IPS-18c (cell line): ENCODE data around the gene BDP1.
"Not testable (repeated sequence)": the region's sequence is repeated elsewhere in the genome, so short reads cannot be mapped to it uniquely, and the experiment has no call there.

ENCODE experiments used
- H3K4me3 ChIP-seq: 2 replicates; pipeline ENCODE4 v1.7.0; 2013; ENCODE audit warnings: low read depth, mild to moderate bottlenecking, low read length, moderate library complexity; ENCODE audit not compliant: insufficient read depth
- H3K9me3 ChIP-seq: one replicate; pipeline ENCODE4 v1.6.1; 2013; ENCODE audit warnings: mild to moderate bottlenecking, low read length, moderate library complexity; ENCODE audit not compliant: control insufficient read depth, insufficient read depth

BDP1 gene

DNA sequence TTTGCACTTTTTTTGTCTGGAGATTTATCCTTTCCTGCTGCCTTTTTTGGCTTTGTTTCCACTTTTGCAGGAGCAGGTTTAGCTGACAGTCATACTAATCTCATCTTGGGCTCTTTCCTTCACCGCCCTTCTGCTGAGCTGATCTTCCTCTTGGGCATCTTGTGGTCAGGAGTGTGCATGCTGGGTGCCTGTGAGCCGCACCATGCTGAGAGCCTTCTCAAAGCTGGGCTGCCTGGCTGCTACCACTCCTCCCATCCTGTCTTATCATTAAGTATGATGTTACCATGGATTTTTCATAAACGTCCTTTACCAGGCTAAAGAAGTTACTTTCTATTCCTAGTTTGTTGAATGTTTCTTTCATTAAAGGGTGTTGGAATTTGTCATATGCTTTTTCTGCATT lies 82.2 kb downstream of the BDP1 start:
- H3K9me3 ChIP-seq, result no peaks in the 10 kb centered on the region
- H3K4me3 ChIP-seq, result no peak overlapping the region

- not testable (repeated sequence) for H3K9me3 ChIP-seq, H3K4me3 ChIP-seq
Observed at GRCh38 chr5:71550885-71551284, 95.4 kb downstream of the BDP1 start.

- H3K9me3 ChIP-seq, H3K4me3 ChIP-seq: not testable (repeated sequence)
Observed at GRCh38 chr5:71551582-71551981, 96.1 kb downstream of the BDP1 start.

GRCh38 chr5:71552026-71552749 lies 96.7 kb downstream of the BDP1 start:
- not testable (repeated sequence) for H3K9me3 ChIP-seq, H3K4me3 ChIP-seq

GRCh38 chr5:71563161-71563560 lies 107.7 kb downstream of the BDP1 start:
- H3K4me3 ChIP-seq, result no peak overlapping the region
- H3K9me3 ChIP-seq, result no peaks in the 10 kb centered on the region

- no peak overlapping the region for H3K4me3 ChIP-seq
- no peaks in the 10 kb centered on the region for H3K9me3 ChIP-seq
Observed at GRCh38 chr5:71564895-71565294, 109.4 kb downstream of the BDP1 start.

GRCh38 chr5:71569748-71570509 lies 114.5 kb downstream of the BDP1 start:
- no peaks in the 10 kb centered on the region for H3K9me3 ChIP-seq
- no peak overlapping the region for H3K4me3 ChIP-seq

DNA sequence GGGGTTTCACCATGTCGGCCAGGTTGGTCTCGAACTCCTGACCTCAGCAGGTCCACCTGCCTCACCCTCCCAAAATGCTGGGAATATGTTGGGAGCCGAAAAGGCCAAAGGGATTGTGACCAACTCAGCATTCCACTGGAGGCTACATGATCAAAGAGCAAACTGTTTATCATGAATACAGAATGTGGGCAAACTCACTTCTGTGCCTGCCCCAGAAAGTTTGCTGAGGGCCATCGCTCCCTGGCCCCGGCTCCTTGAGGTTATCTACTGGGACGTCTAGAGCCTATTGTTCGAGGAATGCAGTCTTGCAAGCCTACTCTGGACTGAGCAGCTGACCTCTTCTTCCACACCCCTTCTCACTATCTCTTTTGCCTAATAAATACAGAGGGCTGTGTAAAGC lies 116.4 kb downstream of the BDP1 start:
- not testable (repeated sequence) for H3K9me3 ChIP-seq, H3K4me3 ChIP-seq

DNA sequence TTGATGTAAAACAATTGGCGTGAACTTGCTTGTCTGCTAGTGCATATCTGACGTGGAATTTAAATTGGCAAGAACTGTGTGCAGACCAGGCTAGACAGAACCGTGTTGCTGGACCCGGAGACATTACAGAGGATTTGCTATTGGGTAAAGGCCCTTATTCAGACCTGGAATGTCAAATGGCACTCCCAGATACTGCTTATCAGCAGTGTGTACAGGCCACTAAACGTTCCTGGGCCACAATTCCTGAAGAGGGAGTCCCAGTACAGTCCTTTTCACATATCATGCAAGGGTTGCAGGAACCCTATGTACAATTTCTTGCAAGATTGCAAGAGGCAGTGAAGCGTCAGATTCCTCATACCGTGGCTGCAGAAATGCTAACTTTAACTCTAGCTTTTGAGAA lies 118.1 kb downstream of the BDP1 start:
- H3K4me3 ChIP-seq, result no peak overlapping the region
- H3K9me3 ChIP-seq, result no peaks in the 10 kb centered on the region

GRCh38 chr5:71575588-71575987 lies 120.1 kb downstream of the BDP1 start:
- not testable (repeated sequence) for H3K9me3 ChIP-seq, H3K4me3 ChIP-seq

GRCh38 chr5:71576241-71576640 lies 120.8 kb downstream of the BDP1 start:
- Histone ChIP-seq H3K9me3 (no peaks in the 10 kb centered on the region), H3K4me3 (no peak overlapping the region)

GRCh38 chr5:71577839-71578238 lies 122.4 kb downstream of the BDP1 start:
- H3K9me3 ChIP-seq, H3K4me3 ChIP-seq: not testable (repeated sequence)

DNA sequence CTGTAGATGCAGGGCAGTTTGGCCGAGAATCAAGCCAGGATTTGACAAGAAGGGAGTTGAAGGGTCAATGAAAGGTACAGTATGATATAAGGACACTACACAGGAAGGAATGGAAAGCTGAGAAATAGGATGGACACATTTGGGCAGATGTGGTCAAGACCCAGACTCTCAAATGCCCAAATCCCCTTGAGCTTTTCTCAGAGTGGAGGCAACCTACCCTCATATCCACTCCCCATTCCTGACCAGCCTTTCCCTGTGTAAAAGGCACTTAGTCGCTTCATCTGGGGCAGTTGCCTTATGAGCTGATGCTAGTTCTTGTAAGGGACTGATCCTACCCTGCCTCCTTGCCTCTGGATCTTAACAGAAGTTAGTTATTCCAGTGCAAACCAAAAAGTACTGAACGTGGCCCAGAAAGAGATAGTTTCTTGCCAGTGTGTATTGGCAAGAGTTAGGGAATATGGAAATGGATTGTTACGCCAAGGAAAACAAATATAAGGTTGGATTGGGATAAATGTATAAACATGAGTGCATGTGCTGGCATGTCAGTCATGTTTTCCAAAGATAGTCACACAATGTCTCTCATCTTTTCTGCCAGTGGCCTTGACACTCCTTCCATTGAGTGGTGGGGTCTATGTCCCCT lies 127.6 kb downstream of the BDP1 start:
- H3K9me3 ChIP-seq, result no peaks in the 10 kb centered on the region
- H3K4me3 ChIP-seq, result no peak overlapping the region

DNA sequence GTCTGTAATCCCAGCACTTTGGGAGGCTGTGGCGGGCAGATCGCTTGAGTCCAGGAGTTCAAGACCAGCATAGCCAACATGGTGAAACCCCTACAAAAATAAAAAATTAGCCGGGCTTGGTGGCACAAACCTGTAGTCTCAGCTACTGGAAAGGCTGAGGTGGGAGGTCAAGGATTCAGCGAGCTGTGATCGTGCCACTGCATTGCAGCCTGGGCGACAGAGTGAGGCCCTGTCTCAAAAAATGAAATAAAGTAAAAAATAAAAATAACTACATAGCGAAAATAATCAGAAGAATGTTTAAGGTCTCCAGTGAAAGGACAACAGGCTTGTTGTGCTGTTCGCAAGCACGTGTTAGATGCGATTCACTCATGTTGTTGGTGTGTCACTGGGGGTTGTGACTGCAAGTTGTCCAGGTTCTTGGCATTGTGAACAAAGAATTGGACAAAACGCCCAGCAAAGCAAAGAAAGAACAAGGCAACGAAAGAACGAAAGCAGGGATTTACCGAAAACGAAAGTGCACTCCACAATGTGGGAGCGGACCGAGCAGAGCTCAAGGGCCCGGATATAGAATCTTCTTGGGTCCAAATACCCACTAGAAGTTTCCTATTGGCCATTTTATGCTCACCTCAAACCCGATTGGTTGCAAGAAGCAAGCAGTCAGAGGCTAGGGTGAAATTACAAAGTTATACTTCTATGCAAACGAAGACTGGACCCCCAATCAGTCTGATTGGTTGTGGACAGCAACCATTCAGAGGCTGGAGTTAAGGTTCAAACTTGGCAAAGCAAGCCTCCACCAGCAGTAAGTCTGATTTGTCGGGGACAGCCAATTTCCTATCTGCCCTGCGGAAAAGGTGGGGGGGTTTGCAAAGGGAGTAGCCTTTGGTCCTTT lies 130.8 kb downstream of the BDP1 start:
- Histone ChIP-seq H3K4me3 (peak overlapping the region; percentile 44), H3K9me3 (no peaks in the 10 kb centered on the region)

- H3K9me3 ChIP-seq, result no peaks in the 10 kb centered on the region
- peak within 1 kb of the TSS; percentile 44 for H3K4me3 ChIP-seq
Observed at GRCh38 chr5:71586941-71587765, 131.7 kb downstream of the BDP1 start, which contains the start of gene MCCC2. MCCC2 (plus strand) TSS chr5:71587340; CDS start chr5:71587426, 86 bp downstream.

DNA sequence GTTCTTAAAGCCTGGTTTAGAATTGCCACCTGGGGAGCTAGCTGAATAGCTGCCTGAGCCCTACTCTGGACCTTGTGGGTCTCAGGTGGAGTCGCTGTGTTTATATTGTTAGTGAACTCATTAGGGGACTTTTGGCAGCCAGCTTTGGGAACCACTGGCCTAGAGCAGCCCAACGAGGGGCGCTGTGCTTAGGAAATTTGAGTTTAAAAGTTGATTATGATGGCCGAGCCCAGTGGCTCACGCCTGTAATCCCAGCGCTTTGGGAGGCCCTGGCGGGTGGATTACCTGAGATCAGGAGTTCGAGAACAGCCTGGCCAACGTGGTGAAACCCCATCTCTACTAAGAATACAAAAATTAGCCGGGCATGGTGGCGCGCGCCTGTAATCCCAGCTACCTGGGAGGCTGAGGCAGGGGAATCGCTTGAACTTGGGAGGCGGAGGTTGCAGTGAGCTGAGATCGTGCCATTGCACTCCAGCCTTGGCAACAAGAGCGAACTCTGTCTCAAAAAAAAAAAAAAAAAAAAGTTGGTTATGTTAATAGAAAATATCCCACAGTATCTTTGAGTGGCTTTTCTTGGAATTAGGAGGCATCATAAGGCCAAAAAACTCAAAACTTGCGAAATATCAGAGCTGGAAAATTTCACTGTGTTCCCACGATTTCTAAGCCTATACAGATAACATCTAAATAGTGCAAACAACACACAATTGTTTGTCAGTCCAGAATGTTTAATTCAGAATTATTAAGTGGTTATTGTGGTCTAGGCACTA lies 132.5 kb downstream of the BDP1 start:
- H3K9me3 ChIP-seq, result no peaks in the 10 kb centered on the region
- peak overlapping the region; percentile 44 for H3K4me3 ChIP-seq
